WTC11 (cell line): Measurements from ENCODE around the gene PYGB. TPM values are rescaled to one million over a fixed set of nuclear protein-coding genes. Genes with fewer than 3 reads are reported as not detected.

Experiments
- ATAC-seq: fragments of 200-7000 bp; cut with Tn5 transposase; 2 replicates; pipeline ENCODE4 v1.10.0; 2021; ENCODE audit warnings: mild to moderate bottlenecking, moderate library complexity
- Bru-seq: library from RNA; stranded (reverse); fragments of 400-500 nt; gene quantifications from one replicate; lab custom pipeline; 2021; lab: Mats Ljungman, UMichigan
- CTCF ChIA-PET: fragments of 300-600 bp; sonication (Branson Sonifier 250); formaldehyde crosslinking; loops from one replicate; lab custom pipeline; 2021; ENCODE audit warnings: antibody characterized with exemption; lab: Charles Lee
- POLR2A ChIA-PET: fragments of 350-600 bp; sonication (Branson Sonifier 250); formaldehyde crosslinking; loops from one replicate; lab custom pipeline; 2021; ENCODE audit warnings: antibody characterized with exemption; lab: Charles Lee
- DNase-seq: peaks from one replicate; pipeline ENCODE4 v3.0.0; 2021; ENCODE audit warnings: low spot score
- H3K27ac Mint-ChIP-seq: 2 replicates; pipeline ENCODE4 v1.8.0; 2021; ENCODE audit warnings: mixed read lengths
- H3K27me3 Mint-ChIP-seq: 2 replicates; pipeline ENCODE4 v1.8.0; 2021; ENCODE audit warnings: low read depth, mild to moderate bottlenecking, moderate library complexity, mixed read lengths
- H3K36me3 Mint-ChIP-seq: 2 replicates; pipeline ENCODE4 v1.8.0; 2021; ENCODE audit warnings: mixed read lengths
- H3K4me1 Mint-ChIP-seq: 2 replicates; pipeline ENCODE4 v1.8.0; 2022; ENCODE audit warnings: mixed read lengths
- H3K4me3 Mint-ChIP-seq: 2 replicates; pipeline ENCODE4 v1.8.0; 2021; ENCODE audit warnings: mild to moderate bottlenecking, moderate library complexity, mixed read lengths
- H3K9me3 Mint-ChIP-seq: 2 replicates; pipeline ENCODE4 v1.8.0; 2021; ENCODE audit warnings: mixed read lengths
- ATF1 ChIP-seq: sonication (generic); formaldehyde crosslinking; IDR thresholded peaks from 2 replicates; pipeline ENCODE4 v1.8.1; 2023; ENCODE audit warnings: mild to moderate bottlenecking, moderate library complexity, missing genetic modification reagents
- ATF2 ChIP-seq: sonication (generic); formaldehyde crosslinking; IDR thresholded peaks from 2 replicates; pipeline ENCODE4 v1.8.1; 2022; ENCODE audit warnings: low read depth, missing genetic modification reagents, borderline replicate concordance
- CBFB ChIP-seq: sonication (generic); formaldehyde crosslinking; IDR thresholded peaks from 2 replicates; pipeline ENCODE4 v1.8.1; 2022; ENCODE audit warnings: mild to moderate bottlenecking, low read depth, missing genetic modification reagents
- ELF4 ChIP-seq: sonication (generic); formaldehyde crosslinking; IDR thresholded peaks from 2 replicates; pipeline ENCODE4 v1.8.1; 2022; ENCODE audit warnings: low read depth, mild to moderate bottlenecking, moderate library complexity, missing genetic modification reagents
- ETV6 ChIP-seq: sonication (generic); formaldehyde crosslinking; IDR thresholded peaks from 2 replicates; pipeline ENCODE4 v1.8.1; 2022; ENCODE audit warnings: mild to moderate bottlenecking, missing genetic modification reagents
- FOXJ3 ChIP-seq: sonication (generic); formaldehyde crosslinking; IDR thresholded peaks from 2 replicates; pipeline ENCODE4 v1.9.0; 2021; ENCODE audit warnings: missing genetic modification reagents, mild to moderate bottlenecking, borderline replicate concordance
- HMGA2 ChIP-seq: fragments of 250-450 bp; sonication (Bioruptor Pico); IDR thresholded peaks from 2 replicates; pipeline ENCODE4 v1.4.0; 2021; ENCODE audit warnings: mild to moderate bottlenecking, moderate library complexity
- JAZF1 ChIP-seq: fragments of 250-450 bp; sonication (Bioruptor Pico); IDR thresholded peaks from 2 replicates; pipeline ENCODE4 v1.9.0; 2021; ENCODE audit warnings: moderate library complexity, mild to moderate bottlenecking, inconsistent platforms
- MLX ChIP-seq: sonication (generic); formaldehyde crosslinking; IDR thresholded peaks from 2 replicates; pipeline ENCODE4 v1.8.1; 2023; ENCODE audit warnings: mild to moderate bottlenecking, missing genetic modification reagents, moderate library complexity
- NFE2L1 ChIP-seq: sonication (generic); formaldehyde crosslinking; IDR thresholded peaks from 2 replicates; pipeline ENCODE4 v1.8.1; 2023; ENCODE audit warnings: missing genetic modification reagents
- NFYB ChIP-seq: sonication (generic); formaldehyde crosslinking; conservative IDR thresholded peaks from 2 replicates; pipeline ENCODE4 v1.8.0; 2022; ENCODE audit warnings: low read depth, missing genetic modification reagents
- NR1H2 ChIP-seq: sonication (generic); formaldehyde crosslinking; IDR thresholded peaks from 2 replicates; pipeline ENCODE4 v1.9.0; 2021; ENCODE audit warnings: mild to moderate bottlenecking, moderate library complexity, missing genetic modification reagents
- NR2C2 ChIP-seq: sonication (generic); formaldehyde crosslinking; IDR thresholded peaks from 2 replicates; pipeline ENCODE4 v1.8.0; 2022; ENCODE audit warnings: mild to moderate bottlenecking, missing genetic modification reagents
- PRDM15 ChIP-seq: sonication (generic); formaldehyde crosslinking; IDR thresholded peaks from 2 replicates; pipeline ENCODE4 v1.8.0; 2022; ENCODE audit warnings: missing genetic modification reagents
- PRRX2 ChIP-seq: fragments of 250-450 bp; sonication (Bioruptor Pico); IDR thresholded peaks from 2 replicates; pipeline ENCODE4 v1.8.0; 2021; ENCODE audit warnings: mild to moderate bottlenecking
- SP1 ChIP-seq: sonication (generic); formaldehyde crosslinking; conservative IDR thresholded peaks from 2 replicates; pipeline ENCODE4 v1.8.1; 2022; ENCODE audit warnings: missing genetic modification reagents
- TCF7 ChIP-seq: sonication (generic); formaldehyde crosslinking; IDR thresholded peaks from 2 replicates; pipeline ENCODE4 v1.8.0; 2022; ENCODE audit warnings: mild to moderate bottlenecking, low read depth, missing genetic modification reagents, moderate library complexity
- ZNF121 ChIP-seq: sonication (generic); formaldehyde crosslinking; IDR thresholded peaks from 2 replicates; pipeline ENCODE4 v1.8.0; 2023; ENCODE audit warnings: missing genetic modification reagents
- ZNF263 ChIP-seq: sonication (generic); formaldehyde crosslinking; IDR thresholded peaks from 2 replicates; pipeline ENCODE4 v1.8.1; 2022; ENCODE audit warnings: low read depth, mild to moderate bottlenecking, moderate library complexity, missing genetic modification reagents
- ZNF281 ChIP-seq: sonication (generic); formaldehyde crosslinking; IDR thresholded peaks from 2 replicates; pipeline ENCODE4 v1.8.0; 2023; ENCODE audit warnings: mild to moderate bottlenecking, missing genetic modification reagents
- ZNF416 ChIP-seq: fragments of 250-450 bp; sonication (Bioruptor Pico); IDR thresholded peaks from 2 replicates; pipeline ENCODE4 v1.9.0; 2021; ENCODE audit warnings: mild to moderate bottlenecking, inconsistent platforms
- ZNF423 ChIP-seq: fragments of 250-450 bp; sonication (Bioruptor Pico); IDR thresholded peaks from 2 replicates; pipeline ENCODE4 v2.1.2; 2022; ENCODE audit warnings: mild to moderate bottlenecking, moderate library complexity
- ZNF425 ChIP-seq: fragments of 250-450 bp; sonication (Bioruptor Pico); conservative IDR thresholded peaks from 2 replicates; pipeline ENCODE4 v1.9.0; 2021; ENCODE audit warnings: mild to moderate bottlenecking
- ZSCAN18 ChIP-seq: fragments of 250-450 bp; sonication (Bioruptor Pico); IDR thresholded peaks from 2 replicates; pipeline ENCODE4 v2.1.2; 2022; ENCODE audit warnings: mild to moderate bottlenecking, moderate library complexity
- long read RNA-seq, 3 experiments: library from RNA in 1 of 3; library from capped mRNA in 1 of 3; library from polyadenylated mRNA in 1 of 3; unstranded in 2 of 3; stranded (forward) in 1 of 3; transcript quantifications; one replicate each; pipeline ENCODE4 v2.0.0, GENCODE V29; 2021
- total RNA-seq: library from RNA; stranded (reverse); gene quantifications from 3 replicates; pipeline ENCODE4 v1.2.3, GENCODE V29; 2021

Gene PYGB
- 44.5 to 48.5 TPM (median 46.3 TPM) in 3 replicates for total RNA-seq
- Bru-seq, nascent RNA, result percentile 70 among the genes with signal in this experiment
- long read RNA-seq, experiment 1, full-length matches to known transcripts, result 218 of 294 reads
- long read RNA-seq, experiment 1, partial matches to known transcripts, result 50 of 294 reads
- long read RNA-seq, experiment 1, other reads (novel, unspliced or antisense), result 26 of 294 reads
- long read RNA-seq, experiment 2, full-length matches to known transcripts, result 18 of 64 reads
- long read RNA-seq, experiment 2, partial matches to known transcripts, result 21 of 64 reads
- long read RNA-seq, experiment 2, other reads (novel, unspliced or antisense), result 25 of 64 reads
- long read RNA-seq, experiment 3, partial matches to known transcripts, result 1 of 2 reads
- long read RNA-seq, experiment 3, other reads (novel, unspliced or antisense), result 1 of 2 reads

GRCh38 chr20:25247956-25248785 is at the start of gene PYGB:
Gene PYGB (plus strand): TSS chr20:25248085. CDS start chr20:25248179, 94 bp downstream.
- Mint-ChIP-seq H3K36me3 (0 out of 2 replicates have a peak, but pooled peaks cover 4% of the 10 kb centered on the region), H3K27me3 (peaks cover 9% of the 10 kb centered on the region), H3K4me1 (peaks cover 39% of the 10 kb centered on the region)
- TF ChIP-seq ATF2 (no peak), ZNF263 (CRISPR knock-in tag) (no peak), MLX (CRISPR knock-in tag) (no peak), ZNF281 (CRISPR knock-in tag) (no peak), NFYB (CRISPR knock-in tag) (no peak), ZNF423 (CRISPR knock-in tag) (peak; percentile 91), ATF1 (CRISPR knock-in tag) (no peak), FOXJ3 (CRISPR knock-in tag) (no peak), JAZF1 (no peak), PRDM15 (CRISPR knock-in tag) (peak; percentile 30; the same call in 1 of the 2 replicates), ZNF121 (CRISPR knock-in tag) (no peak), ZNF425 (CRISPR knock-in tag) (no peak), PRRX2 (CRISPR knock-in tag) (no peak), SP1 (CRISPR knock-in tag) (peak; percentile 73), NR2C2 (CRISPR knock-in tag) (no peak), TCF7 (CRISPR knock-in tag) (no peak), ETV6 (CRISPR knock-in tag) (no peak), NFE2L1 (CRISPR knock-in tag) (peak; percentile 78; the same call in 1 of the 2 replicates), ZNF416 (CRISPR knock-in tag) (no peak), NR1H2 (no peak), ELF4 (CRISPR knock-in tag) (no peak), HMGA2 (CRISPR knock-in tag) (no peak), CBFB (CRISPR knock-in tag) (peak; percentile 37; the same call in 1 of the 2 replicates), ZSCAN18 (CRISPR knock-in tag) (no peak)

More at GRCh38 chr20:25247956-25248785, at the start of gene PYGB:
- Mint-ChIP-seq H3K9me3 (peaks cover 4% of the 10 kb centered on the region), H3K4me3 (peak within 1 kb of the TSS; percentile 88), H3K27ac (peak within 1 kb of the TSS; percentile 94)
- peak; percentile 73 for ATAC-seq
- ChIA-PET POLR2A (interaction anchor here (1.0 to 1.3 kb wide), 2 partner anchors 25 to 47 kb away, joined by 3 to 5 read pairs; no protein-coding TSS in a partner anchor), CTCF (interaction anchor here (0.7 to 3.0 kb wide), 29 partner anchors 10 to 317 kb away, joined by 3 to 48 read pairs (median 4); partner anchors contain the start of genes ENTPD6, GINS1 and VSX1)
- DNase-seq, result peak; percentile 82
